Hematopoietic multipotent progenitor cell treated with erythropoietin and hydrocortisone succinate and interleukin-3 and kit ligand, for 15 days (in vitro differentiated cells): ENCODE measurements around the gene HAUS7.

ENCODE experiments used
- DNase-seq: peaks from one replicate; pipeline ENCODE4 v3.0.0-alpha.2; 2015; ENCODE audit warnings: low spot score

HAUS7 gene

GRCh38 chrX:153455571-153455970, 14.8 kb downstream of the HAUS7 start:
- no peak for DNase-seq

- DNase-seq = no peak
These were observed 15.3 kb downstream of the HAUS7 start for GRCh38 chrX:153454901-153455550.

DNA sequence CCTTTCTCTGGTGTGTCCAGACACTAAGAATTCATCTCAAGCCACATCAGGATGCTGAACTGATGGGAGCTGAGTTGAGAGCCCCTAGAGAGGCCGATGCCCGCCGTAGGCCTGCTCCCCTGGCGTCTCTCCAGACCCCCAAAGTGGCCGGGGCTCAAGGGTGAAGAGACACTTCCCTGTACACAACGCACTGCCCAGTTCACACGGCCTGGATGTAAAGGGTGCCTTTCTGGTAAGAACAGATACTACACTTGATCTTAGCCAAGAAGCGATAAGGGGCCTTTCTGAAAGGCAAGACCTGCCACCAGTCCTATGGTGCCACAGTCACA, 19.5 kb downstream of the HAUS7 start:
- no peak for DNase-seq

DNA sequence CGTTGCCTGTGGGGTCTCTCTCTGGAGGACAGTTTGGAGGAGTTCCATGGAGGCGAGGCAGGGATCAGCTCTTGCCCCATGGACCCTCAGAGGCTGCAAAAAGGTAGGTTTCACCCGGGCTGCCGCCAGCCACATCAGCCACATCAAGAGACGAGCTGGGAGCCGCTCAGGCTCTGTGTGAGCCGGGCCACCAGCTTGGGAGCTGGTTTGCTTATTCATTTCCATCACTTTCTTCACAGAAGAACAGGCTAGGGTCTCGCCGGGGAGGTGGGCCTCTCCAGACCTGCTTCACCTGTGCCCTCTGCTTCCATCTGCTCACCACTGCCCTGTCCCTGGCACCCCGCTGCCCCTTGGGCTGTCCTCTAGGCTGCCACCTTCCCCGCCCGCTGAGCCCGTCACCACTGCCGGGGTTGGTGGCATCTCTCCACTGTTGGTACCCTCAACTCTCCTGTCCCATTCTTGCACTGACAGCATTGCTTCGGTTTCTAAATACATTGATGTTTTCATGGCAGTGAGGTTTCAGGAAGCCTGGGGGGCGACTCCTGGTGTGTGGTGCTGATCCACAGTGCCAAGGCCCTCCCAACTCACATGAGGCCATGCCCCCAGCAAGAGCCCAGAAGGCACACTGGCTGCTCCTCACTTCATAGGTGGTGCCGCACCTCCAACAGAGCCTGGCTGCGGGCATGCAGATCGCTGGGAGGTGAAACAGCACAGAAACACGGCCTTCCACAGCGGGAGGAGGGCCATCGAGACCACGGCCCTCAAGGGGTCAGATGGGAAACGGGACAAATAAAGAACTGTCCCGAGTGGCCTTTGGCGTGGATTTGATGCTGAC, 20.0 kb downstream of the HAUS7 start:
- no peak for DNase-seq

DNA sequence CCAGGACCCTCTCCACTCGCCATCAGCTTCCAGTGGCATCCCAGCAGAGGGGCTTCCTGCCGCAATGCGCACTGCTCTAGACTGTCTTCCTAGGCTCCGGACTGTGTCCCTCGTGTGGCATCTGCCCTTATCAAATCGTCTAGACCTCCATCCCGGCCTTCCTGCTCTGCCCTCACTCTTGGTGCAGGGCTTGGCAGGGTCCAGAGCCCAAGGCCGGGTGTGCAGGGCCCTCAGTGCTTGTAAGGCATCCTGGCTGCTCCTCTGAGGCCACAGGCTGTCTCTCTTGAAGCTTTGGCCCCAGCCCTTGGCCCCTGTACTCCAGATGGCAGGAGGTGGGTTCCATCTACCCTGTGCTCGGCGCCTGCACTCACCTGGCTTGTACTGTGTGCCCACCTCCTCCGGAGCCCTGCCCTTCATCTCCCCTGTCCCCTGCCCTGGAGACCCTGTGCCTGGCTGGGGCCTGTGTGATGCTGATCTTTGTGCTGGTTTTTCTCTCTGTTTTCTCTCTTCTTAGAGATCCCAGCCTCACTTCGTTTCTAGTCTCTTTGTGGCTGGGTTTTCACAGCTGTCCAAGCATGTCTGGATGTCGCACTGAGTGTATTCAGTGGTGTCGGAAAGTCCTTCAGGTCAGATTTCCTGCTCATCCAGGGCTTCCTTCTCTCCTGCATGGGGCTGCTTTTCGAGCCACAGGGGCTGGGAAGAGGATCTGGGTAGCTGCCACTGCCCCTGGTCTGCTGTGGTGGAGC, 20.8 kb downstream of the HAUS7 start:
- DNase-seq = no peak

DNA sequence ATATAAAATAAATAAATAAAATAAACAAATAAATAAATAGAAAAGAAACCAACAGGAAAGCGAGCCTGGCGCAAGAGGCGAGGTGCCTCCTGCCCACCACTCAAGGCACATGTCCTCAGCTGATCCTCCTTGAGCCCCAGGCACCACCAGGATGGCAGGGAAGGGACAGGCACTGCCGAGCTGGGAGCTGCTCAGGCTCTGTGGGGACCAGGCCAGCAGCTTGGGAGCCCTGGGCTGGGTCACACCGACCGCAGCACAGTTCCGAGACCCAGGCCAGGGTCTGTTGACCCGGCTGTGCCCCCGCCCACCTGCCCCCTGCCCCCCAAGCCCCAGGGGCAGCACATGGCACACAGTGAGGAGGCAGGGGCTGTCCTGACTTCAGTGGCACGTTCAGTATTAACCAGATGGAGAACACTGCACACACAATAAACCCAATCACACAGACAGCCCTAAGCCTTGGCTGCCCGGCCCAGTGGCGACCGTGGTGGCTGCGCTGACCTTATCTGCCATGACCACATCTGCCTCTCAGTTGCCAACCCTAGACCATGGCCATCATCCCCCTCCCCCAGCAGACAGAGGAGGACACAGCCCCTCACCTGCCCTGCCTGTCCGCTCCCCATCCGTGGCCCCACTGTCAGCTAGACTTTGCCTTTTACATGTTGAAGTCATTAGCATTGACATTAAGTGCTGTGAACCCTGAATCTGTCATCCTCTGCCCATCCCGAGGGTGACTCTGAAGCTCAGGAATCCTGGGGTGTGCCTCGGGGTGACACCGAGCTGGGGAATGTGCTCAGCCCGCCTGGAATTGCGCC, 21.6 kb downstream of the HAUS7 start:
- no peak for DNase-seq

DNA sequence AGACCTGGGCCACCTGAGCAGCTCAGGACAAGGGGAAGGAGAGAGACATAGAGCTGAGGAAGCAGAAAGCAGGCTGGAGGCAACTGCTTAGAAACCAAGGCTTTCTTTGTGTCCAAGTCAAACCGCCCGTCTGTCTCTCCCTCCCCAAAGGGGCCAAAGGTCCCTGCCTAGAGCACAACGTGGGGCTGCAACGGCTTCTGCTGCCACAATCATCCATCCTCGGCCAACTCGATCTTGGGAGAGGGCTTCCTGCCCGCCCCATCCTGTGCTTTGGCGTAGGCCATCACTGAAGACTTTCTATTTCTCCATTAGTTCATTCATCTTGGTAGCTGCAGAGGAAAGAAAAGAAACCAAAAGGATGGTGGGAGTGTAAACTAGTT, 22.8 kb downstream of the HAUS7 start:
- no peak for DNase-seq

DNA sequence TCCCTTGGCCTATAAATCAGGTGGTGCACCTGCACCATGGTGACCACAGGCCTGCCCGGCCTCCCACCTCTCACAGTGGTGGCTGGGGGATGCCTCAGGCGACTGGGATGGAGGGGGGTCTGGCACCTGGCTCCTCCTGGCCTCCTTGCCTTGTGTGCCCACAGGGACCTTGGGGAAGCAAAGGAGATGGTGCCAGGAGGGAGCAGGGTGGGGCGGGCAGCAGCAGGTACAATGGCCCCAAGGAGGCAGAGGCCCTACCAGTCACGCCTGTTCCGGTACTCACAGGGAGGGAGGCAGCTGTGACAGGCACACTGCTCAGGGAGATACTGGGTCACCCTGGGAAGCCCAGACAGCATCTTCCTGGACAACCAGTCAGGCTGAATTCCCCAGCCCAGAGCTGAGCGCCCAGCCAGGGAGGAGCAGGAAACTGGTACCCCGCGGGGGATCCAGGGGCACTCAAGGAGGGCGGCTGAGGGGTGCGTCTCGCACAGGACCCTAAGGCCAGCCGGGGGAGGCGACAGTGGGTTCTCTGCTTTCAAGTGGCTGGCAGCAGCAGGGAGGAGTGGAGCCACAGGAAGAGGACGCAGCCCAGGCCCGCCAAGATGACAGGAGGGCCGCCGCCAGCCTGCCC, 23.3 kb downstream of the HAUS7 start:
- DNase-seq = no peak

- no peak for DNase-seq
These were observed 23.8 kb downstream of the HAUS7 start for GRCh38 chrX:153446636-153446936.

DNA sequence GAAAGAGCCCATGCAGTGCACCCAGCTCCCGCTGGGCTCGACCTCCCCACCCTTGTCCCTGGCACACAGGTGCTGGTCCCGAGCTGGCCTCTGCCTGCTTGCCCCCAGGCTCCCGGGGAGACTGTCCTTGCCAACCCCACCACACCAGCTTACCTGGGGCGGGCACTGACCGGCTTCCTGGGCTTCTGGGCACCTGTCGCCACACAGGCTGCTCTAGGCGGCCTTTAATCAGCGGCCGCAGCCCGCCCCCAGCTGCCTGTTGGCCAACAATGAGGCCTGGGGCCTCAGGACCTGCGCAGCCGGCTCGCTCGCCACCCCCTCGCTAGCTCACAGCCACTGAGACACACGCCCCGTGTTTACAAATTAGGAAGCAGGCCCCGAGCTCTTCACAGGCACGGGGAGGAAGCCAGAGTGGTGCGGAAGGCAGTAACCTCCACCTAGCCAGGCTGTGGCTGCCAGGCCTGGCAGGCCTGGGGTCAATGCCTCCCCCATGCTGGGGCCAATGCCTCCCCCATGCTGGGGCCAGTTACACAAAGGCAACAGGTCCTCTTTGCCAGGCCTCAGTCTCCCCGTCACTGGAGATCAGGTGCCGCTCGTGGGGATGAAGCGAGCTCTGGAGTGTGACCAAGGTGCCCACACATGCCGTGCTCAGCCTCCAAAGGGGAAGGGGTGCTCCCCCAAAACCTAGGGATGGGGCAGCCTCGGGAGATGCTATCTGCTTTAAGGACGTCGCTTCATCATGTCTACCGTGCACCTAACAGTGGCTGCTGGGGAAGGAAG, 24.3 kb downstream of the HAUS7 start, which contains the start of gene TREX2:
Gene TREX2 (minus strand): TSS at position 201 of the 780 bp plus-strand sequence. CDS start 626 bp downstream, outside the sequence.
- DNase-seq = no peak

- no peak for DNase-seq
These were observed 25.1 kb downstream of the HAUS7 start for GRCh38 chrX:153445106-153445855.

- no peak for DNase-seq
These were observed 25.9 kb downstream of the HAUS7 start for GRCh38 chrX:153444333-153445011.

GRCh38 chrX:153443476-153444332, 26.7 kb downstream of the HAUS7 start:
- DNase-seq = no peak

DNA sequence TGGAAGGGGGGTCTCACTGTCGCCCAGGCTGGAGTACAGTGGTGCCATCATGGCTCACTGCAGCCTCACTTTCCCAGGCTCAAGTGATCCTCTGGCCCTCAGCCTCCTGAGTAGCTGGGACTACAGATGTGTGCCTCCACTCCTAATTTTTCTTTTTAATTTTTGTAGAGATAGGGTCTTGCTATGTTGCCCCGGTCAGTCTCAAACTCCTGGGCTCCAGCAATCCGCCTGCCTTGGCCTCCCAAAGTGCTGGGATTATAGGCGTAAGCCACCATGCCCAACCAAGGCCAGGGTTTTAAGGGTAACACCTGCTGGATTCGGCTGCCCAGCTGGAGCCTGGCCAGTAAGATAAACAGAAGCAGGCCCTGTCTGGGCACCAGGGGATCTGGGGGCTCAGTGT, 27.9 kb downstream of the HAUS7 start:
- DNase-seq = no peak

- no peak for DNase-seq
These were observed 28.4 kb downstream of the HAUS7 start for GRCh38 chrX:153441981-153442380.

- DNase-seq = no peak
These were observed 29.1 kb downstream of the HAUS7 start for GRCh38 chrX:153441296-153441695.

- DNase-seq = no peak
These were observed 29.7 kb downstream of the HAUS7 start for GRCh38 chrX:153440556-153441135.

DNA sequence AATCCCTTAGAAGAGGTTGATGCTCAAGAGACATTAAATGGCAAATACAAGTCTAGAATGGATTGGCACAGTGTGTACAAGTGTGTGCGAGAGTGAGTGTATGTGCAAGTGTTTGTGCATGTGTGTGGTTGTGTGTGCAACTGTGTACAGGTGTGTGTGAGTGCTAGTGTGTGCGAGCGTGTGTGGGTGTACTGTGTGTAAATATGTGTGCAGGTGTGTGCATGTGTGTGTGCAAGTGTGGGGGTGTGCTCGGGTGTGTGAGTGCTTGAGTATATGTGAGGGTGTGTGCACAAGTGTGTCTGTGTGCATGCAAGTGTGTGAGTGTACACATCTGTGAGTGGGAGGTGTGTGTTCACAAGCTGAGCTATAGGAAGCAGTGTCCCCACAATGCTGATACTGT, 30.4 kb downstream of the HAUS7 start:
- DNase-seq = no peak
